Heart left ventricle (tissue), 16 donors: Measurements from ENCODE around the gene MTNR1A. TPM values are rescaled to one million over a fixed set of nuclear protein-coding genes. Genes with fewer than 3 reads are reported as not detected.
"Not testable (repeated sequence)": the region's sequence is repeated elsewhere in the genome, so short reads cannot be mapped to it uniquely, and the experiment has no call there.

ENCODE experiments used
- ATAC-seq, 4 donors: fragments of 200-7000 bp; cut with Tn5 transposase; one replicate each; pipeline ENCODE4 v1.9.1; 2020 to 2022; ENCODE audit warnings: moderate library complexity in 4 of 4, mild to moderate bottlenecking in 3 of 4, moderate number of reproducible peaks in 1 of 4
- DNase-seq, 5 donors: peaks; one replicate each; pipeline ENCODE4 v3.0.0-alpha.2; 2020
- H3K27ac ChIP-seq, 12 donors: fragments of 200-600 bp; sonication (generic) in 4 of 12; one replicate each; pipeline versions ENCODE4 v1.5.0 to v1.8.0; 2016 to 2022; ENCODE audit warnings: mild to moderate bottlenecking in 2 of 12
- H3K27me3 ChIP-seq, 9 donors: fragments of 200-600 bp; sonication (generic) in 2 of 9; one replicate each; pipeline versions ENCODE4 v1.5.1 to v1.8.0; 2016 to 2022; ENCODE audit warnings: mild to moderate bottlenecking in 3 of 9
- H3K36me3 ChIP-seq, 9 donors: fragments of 200-600 bp; sonication (generic) in 2 of 9; one replicate each; pipeline versions ENCODE4 v1.5.0 to v1.8.0; 2018 to 2022; ENCODE audit warnings: mild to moderate bottlenecking in 2 of 9
- H3K4me1 ChIP-seq, 12 donors: fragments of 200-600 bp; sonication (generic) in 4 of 12; one replicate each; pipeline versions ENCODE4 v1.5.0 to v1.8.0; 2016 to 2022; ENCODE audit warnings: mild to moderate bottlenecking in 3 of 12
- H3K4me3 ChIP-seq, 12 donors: fragments of 200-600 bp; sonication (generic) in 4 of 12; one replicate each; pipeline versions ENCODE4 v1.5.0 to v1.8.0; 2017 to 2022; ENCODE audit warnings: mild to moderate bottlenecking in 9 of 12, moderate library complexity in 4 of 12
- H3K9me3 ChIP-seq, 12 donors: fragments of 200-600 bp; sonication (generic) in 4 of 12; one replicate each; pipeline versions ENCODE4 v1.5.0 to v1.8.0; 2016 to 2022; ENCODE audit warnings: mild to moderate bottlenecking in 1 of 12
- CTCF ChIP-seq, 12 donors: fragments of 200-600 bp; sonication (generic) in 4 of 12; IDR thresholded peaks; one replicate each; pipeline versions ENCODE4 v1.5.0 to v1.8.0; 2018 to 2022; ENCODE audit warnings: antibody characterized with exemption in 12 of 12, mild to moderate bottlenecking in 5 of 12
- POLR2A ChIP-seq, 2 donors: fragments of 450-650 bp; IDR thresholded peaks; one replicate each; pipeline ENCODE4 v1.6.1; 2017; ENCODE audit warnings: antibody characterized with exemption in 2 of 2, mild to moderate bottlenecking in 2 of 2, moderate library complexity in 2 of 2
- WGBS, 4 donors: extraction: QIAGEN DNeasy Blood & Tissue Kit in 2 of 4; methylation state at CpG; one replicate each; pipeline versions ENCODE4 v1.1.5 to v1.1.7; 2013 to 2018; 5-methylcytosine and 5-hydroxymethylcytosine counted together
- intact Hi-C, 10 donors: fragments of 100-400 bp; cut with DNase I; formaldehyde crosslinking; loops; one replicate each; pipeline versions ENCODE4 v1.11.1 to v1.14.2; 2022
- polyA plus RNA-seq, 2 donors: library from polyadenylated mRNA; stranded (reverse); fragments of 200-250 nt; gene quantifications; one replicate each; pipeline ENCODE4 v1.2.3, GENCODE V29; 2013
- total RNA-seq, 9 donors: library from RNA; depleted of rRNA in 2 of 9; stranded (reverse); fragments of >200 nt in 2 of 9; fragmentation: NEBNext Ultra II Directional in 3 of 9; extraction: Animal tissue kit (Norgen Biotek cat#: 25700) in 3 of 9; gene quantifications; one replicate each; pipeline versions ENCODE4 v1.1.0 to v1.2.4, GENCODE V29; 2016 to 2023
- donor health status: ischemic (EF 13 %, LVEDD 7.1; RV severe dilation, severe dysfunction).
- donor health status: healthy with polysubstance abuse.
- donor health status: DM: no; HTN: yes; CAD: no.
- donor health status: DM: no; HTN: no; CAD: no.
- donor health status: ischemic (EF 25% LVEDD 6.9; RV normal size, moderate dysfunction).
- donor health status: ischemic (EF 25% LVEDD 5.7; RV mildly dilated, moderate dysfunction).
- donor health status: healthy.
- donor health status: DM: yes; HTN: yes; CAD: no.
- donor health status: ischemic (EF 35%, LVEDD 5.7; RV mildly dilated, moderate dysfunction).
- donor health status: nonischemic (EF 11% LVEDD 7.7; RV severe dilation, severe dysfunction).
- donor health status: DM: yes; HTN: yes; CAD: no.
- donor health status: PGD.
- donor health status: ischemic (EF 29% LVEDD 5.4; RV normal size, mild dysfunction).
- donor health status: nonischemic (EF 23%, LVEDD 6.1; RV moderate dilation, normal function).

Gene MTNR1A
- total and polyA plus RNA-seq, 11 donors, result not detected

GRCh38 chr4:186536285-186536684 lies 19.1 kb downstream of the MTNR1A start:
- H3K9me3 ChIP-seq, result peaks cover 0 to 10% (median 0%) of the 10 kb centered on the region in 12 donors
- no peak for ATAC-seq

GRCh38 chr4:186534056-186534455 lies 21.3 kb downstream of the MTNR1A start:
- TF ChIP-seq CTCF (IDR thresholded peaks at IDR 0.05), result no peak
- no peak for TF ChIP-seq POLR2A (IDR thresholded peaks at IDR 0.05)
- no peak overlapping the region for H3K4me3 ChIP-seq
- no peaks in the 10 kb centered on the region for H3K36me3 ChIP-seq
- no peaks in the 10 kb centered on the region for H3K9me3 ChIP-seq
- intact Hi-C loops, result no loop called here
- no peaks in the 10 kb centered on the region for H3K27me3 ChIP-seq
- 95 to 96% (median 96%) methylated on average over 21 of the region's 21 CpGs for WGBS, 4 donors
- H3K27ac ChIP-seq, result no peak overlapping the region
- ATAC-seq (no peak), DNase-seq (no peak)
- no peaks in the 10 kb centered on the region for H3K4me1 ChIP-seq

More at GRCh38 chr4:186536285-186536684, 19.1 kb downstream of the MTNR1A start:
- Histone ChIP-seq H3K4me1 (no peaks in the 10 kb centered on the region), H3K27ac (no peak overlapping the region), H3K27me3 (no peaks in the 10 kb centered on the region), H3K4me3 (no peak overlapping the region), H3K36me3 (no peaks in the 10 kb centered on the region)
- 78 to 82% (median 79%) methylated on average over 10 of the region's 10 CpGs for WGBS, 4 donors
- intact Hi-C loops, result no loop called here
- no peak for DNase-seq
- TF ChIP-seq POLR2A (IDR thresholded peaks at IDR 0.05), result no peak

- intact Hi-C loops, DNase-seq, H3K4me3 ChIP-seq, ATAC-seq, H3K27ac ChIP-seq, H3K36me3 ChIP-seq, H3K27me3 ChIP-seq, H3K9me3 ChIP-seq, H3K4me1 ChIP-seq: not testable (repeated sequence)
- WGBS, 4 donors, result 90 to 98% (median 93%) methylated on average over 4 of the region's 4 CpGs
Observed at GRCh38 chr4:186523927-186524326, 31.4 kb downstream of the MTNR1A start.

- H3K27ac ChIP-seq, result no peak overlapping the region
- no peaks in the 10 kb centered on the region for H3K4me1 ChIP-seq
- H3K9me3 ChIP-seq, result peaks cover 0 to 2% (median 0%) of the 10 kb centered on the region in 12 donors
- 58 to 68% (median 63%) methylated on average over 4 of the region's 4 CpGs for WGBS, 4 donors
- ATAC-seq, result no peak
- TF ChIP-seq CTCF (IDR thresholded peaks at IDR 0.05), result no peak
- TF ChIP-seq POLR2A (IDR thresholded peaks at IDR 0.05), result no peak
- no peaks in the 10 kb centered on the region for H3K36me3 ChIP-seq
- no peak overlapping the region for H3K4me3 ChIP-seq
- DNase-seq, result no peak
- intact Hi-C loops, result no loop called here
- H3K27me3 ChIP-seq, result no peaks in the 10 kb centered on the region
Observed at GRCh38 chr4:186516287-186516686, 39.1 kb downstream of the MTNR1A start.

- Histone ChIP-seq H3K27ac (no peak overlapping the region), H3K9me3 (peaks cover 0 to 16% (median 6%) of the 10 kb centered on the region in 12 donors), H3K27me3 (no peaks in the 10 kb centered on the region), H3K4me3 (no peak overlapping the region), H3K4me1 (no peaks in the 10 kb centered on the region), H3K36me3 (no peaks in the 10 kb centered on the region)
- ATAC-seq (no peak), DNase-seq (no peak)
- TF ChIP-seq POLR2A (IDR thresholded peaks at IDR 0.05) (no peak), CTCF (IDR thresholded peaks at IDR 0.05) (no peak)
- 75 to 85% (median 80%) methylated on average over 6 to 8 of the region's 8 CpGs for WGBS, 4 donors
- intact Hi-C loops, result no loop called here
Observed at GRCh38 chr4:186514271-186514950, 41.0 kb downstream of the MTNR1A start.

GRCh38 chr4:186504771-186505170 lies 50.6 kb downstream of the MTNR1A start:
- 90 to 94% (median 93%) methylated on average over 8 of the region's 8 CpGs for WGBS, 4 donors
- ATAC-seq, result not testable (repeated sequence)

More at GRCh38 chr4:186504771-186505170, 50.6 kb downstream of the MTNR1A start:
- DNase-seq, H3K4me3 ChIP-seq, H3K4me1 ChIP-seq, H3K27ac ChIP-seq, intact Hi-C loops, H3K9me3 ChIP-seq, H3K36me3 ChIP-seq, H3K27me3 ChIP-seq: not testable (repeated sequence)
